ENCODE data around the gene KRT27.
"Not testable (repeated sequence)": the region's sequence is repeated elsewhere in the genome, so short reads cannot be mapped to it uniquely, and the experiment has no call there.

Gene KRT27, protein sequence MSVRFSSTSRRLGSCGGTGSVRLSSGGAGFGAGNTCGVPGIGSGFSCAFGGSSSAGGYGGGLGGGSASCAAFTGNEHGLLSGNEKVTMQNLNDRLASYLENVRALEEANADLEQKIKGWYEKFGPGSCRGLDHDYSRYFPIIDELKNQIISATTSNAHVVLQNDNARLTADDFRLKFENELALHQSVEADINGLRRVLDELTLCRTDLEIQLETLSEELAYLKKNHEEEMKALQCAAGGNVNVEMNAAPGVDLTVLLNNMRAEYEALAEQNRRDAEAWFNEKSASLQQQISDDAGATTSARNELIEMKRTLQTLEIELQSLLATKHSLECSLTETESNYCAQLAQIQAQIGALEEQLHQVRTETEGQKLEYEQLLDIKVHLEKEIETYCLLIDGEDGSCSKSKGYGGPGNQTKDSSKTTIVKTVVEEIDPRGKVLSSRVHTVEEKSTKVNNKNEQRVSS

GRCh38 chr17:40782450-40782849 lies at the start of gene KRT27:
KRT27 (minus strand) TSS chr17:40782550; CDS start chr17:40782493, 57 bp downstream.
- no peak for FAIRE-seq

DNA sequence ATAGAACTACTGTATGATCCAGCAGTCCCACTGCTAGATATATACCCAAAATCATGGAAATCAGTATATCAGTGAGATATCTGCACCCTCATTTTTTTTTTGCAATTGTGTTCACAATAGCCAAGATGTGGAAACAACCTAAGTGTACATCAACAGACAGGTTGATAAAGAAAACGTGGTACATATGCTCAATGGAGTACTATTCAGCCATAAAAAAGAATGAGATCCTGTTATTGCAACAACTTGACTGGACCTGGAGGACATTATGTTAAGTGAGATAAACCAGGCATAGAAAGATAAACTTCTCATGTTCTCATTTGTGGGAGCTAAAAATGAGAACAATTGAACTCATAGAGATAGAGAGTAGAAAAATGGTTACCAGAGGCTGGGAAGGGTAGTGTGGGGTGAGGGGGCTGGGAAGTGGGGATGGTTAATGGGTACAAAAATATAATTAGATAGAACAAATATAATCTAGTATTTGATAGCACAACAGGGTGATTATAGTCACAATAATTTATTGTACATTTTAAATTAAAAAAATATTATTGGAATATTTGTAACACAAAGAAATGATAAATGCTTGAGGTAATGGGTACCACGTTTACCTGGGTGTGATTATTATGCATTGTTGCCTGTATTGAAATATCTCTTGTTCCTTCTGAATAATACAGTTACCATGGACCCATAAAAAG lies 47.9 kb upstream of the KRT27 start:
- FAIRE-seq: no peak

DNA sequence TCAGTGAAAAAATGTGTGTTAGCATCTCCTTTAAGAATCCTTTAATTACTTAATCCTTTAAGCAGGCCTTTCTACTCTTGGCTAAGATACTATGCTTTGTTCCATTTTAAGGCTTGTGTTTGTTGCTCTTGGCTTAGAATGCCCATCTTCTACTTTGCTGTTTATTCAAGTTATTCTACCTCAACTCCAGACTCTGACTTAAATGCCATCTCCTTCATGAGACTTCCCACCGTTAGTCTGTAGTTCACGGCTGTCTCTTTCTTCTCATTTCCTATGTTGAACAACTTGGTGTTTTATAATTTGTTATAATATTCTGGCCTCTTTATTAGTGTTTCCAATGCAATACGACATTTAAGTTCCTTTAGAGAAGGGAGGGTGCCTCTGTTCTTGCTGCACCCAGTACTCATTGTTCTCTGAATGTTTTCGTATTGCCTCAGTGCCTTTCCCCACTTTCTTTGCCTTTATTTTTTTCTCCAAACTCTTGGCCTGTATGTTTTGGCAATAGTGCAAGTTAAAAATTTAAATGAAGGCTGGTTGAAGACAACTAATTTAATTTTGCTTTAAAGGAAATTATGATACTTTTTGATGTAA lies 46.2 kb upstream of the KRT27 start:
- no peak for FAIRE-seq

DNA sequence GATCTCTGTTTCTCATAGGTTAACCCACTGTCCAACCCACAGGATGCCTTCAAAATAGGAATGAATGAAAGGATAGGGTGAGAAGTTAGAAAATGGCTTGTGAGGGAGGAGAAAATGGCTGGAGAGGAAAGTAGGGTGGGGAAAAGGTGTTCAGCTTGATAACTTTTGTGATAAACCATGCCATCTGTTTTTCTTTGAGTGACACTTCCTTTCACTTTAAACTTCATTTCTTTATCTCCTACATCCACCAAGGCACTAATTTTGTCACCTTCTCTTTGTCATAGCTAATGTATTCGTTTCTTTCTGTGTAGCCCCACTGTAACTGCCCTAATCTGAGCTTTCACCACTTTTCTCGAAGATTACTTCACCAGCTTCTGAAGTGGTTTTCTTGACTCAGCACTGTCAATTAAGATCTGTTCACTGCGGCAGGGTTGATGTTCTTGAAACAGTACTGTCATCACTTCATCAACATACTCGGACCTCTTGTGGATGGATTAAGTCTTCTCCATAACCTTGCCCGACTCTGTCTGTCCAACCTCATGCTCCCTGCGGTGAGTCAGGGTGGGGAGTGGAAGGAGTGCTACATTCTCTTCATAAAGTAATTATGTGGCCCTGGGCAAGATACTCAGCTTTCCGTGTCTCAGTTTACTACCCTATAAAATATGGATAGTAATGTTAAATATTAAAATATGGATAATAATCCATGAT lies 45.5 kb upstream of the KRT27 start:
- no peak for FAIRE-seq

DNA sequence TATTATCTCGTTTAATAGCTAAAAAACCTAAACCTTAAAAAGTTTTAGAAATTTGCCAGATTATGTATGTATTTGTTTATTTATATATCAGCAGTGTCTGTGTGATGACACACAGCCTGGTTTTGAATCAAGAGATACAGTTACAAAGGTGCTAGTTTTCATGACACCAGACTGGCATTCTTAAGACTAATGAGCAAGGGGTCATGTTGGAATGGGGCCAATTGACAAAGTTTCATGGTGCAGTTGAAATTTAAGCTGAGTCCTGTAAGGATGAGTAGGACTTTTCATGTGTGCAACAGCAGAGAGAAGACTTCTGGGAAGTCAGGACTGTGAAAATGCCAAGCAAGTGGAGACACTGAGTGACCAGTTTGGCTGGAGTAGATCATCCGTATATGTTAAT lies 43.2 kb upstream of the KRT27 start:
- FAIRE-seq: no peak

GRCh38 chr17:40824015-40824832 lies 41.9 kb upstream of the KRT27 start:
- no peak for FAIRE-seq

GRCh38 chr17:40822132-40822812 lies 39.9 kb upstream of the KRT27 start, which contains the start of gene KRT10:
KRT10 (minus strand) TSS chr17:40822614; CDS start chr17:40822585, 29 bp downstream.
- no peak for FAIRE-seq

DNA sequence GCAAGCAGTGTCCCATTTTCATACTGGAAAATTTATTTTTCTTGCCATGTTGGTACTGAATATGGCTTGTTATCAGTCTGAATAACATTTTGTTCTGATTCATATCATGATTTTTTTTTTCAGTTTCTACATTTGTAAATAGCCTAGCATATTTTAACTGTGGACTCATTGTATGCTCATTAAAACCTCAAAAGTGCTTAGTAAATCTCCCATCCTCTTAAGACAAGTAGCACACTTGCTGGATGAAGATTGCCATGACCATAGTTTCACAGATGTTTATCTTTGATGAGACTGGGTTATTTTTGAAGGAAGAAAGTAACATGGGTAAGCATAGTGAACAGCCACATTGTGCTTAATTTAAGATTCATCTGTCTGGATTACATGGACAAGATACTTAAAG lies 39.2 kb upstream of the KRT27 start:
- no peak for FAIRE-seq

DNA sequence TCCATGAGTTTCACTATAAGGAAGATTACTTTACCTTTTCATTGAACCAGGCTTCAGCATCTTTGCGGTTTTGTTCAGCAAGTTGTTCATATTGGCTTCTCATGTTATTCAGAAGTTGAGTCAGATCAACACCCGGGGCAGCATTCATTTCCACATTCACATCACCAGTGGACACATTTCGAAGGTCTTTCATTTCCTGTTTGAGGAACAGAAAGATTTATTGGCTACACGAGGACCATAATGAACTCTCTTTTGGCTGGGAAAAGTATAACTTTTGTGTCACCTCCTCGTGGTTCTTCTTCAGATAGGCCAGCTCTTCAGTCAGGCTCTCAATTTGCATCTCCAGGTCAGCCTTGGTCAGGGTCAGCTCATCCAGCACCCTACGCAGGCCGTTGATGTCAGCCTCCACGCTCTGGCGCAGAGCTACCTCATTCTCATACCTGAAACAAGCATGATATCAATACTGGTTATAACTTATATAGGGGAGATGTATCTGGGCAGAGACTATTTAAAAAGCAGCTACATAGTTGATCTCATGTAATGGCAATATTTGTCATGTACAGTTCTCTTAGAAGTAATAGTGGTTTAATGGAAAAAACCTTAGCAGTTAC lies 38.0 kb upstream of the KRT27 start:
- no peak for FAIRE-seq

DNA sequence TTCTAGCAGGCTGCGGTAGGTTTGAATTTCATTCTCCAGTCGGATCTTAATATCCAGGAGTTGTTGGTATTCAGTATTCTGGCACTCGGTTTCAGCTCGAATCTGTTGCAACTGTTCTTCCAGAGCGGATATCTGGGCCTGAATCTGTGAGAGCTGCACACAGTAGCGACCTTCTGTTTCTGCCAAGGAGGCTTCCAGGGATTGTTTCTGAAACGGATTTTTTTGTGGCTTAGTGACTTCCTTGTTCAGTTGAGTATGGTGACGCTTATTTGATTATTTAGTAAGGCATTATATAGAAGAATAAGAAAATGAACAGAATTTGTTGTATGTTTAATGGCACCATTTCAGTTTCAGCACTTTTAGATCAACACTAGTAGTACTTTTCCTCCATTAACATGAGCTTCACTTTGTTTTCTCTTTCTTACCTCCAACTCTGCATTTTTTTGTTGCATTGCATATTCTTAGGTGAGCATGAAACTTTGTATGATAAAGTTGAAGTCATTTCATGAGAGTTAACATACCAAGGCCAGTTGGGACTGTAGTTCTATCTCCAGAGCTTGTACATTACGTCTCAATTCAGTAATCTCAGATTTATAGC lies 37.3 kb upstream of the KRT27 start:
- no peak for FAIRE-seq

- FAIRE-seq: no peak
Observed at GRCh38 chr17:40818733-40819527, 36.6 kb upstream of the KRT27 start.

DNA sequence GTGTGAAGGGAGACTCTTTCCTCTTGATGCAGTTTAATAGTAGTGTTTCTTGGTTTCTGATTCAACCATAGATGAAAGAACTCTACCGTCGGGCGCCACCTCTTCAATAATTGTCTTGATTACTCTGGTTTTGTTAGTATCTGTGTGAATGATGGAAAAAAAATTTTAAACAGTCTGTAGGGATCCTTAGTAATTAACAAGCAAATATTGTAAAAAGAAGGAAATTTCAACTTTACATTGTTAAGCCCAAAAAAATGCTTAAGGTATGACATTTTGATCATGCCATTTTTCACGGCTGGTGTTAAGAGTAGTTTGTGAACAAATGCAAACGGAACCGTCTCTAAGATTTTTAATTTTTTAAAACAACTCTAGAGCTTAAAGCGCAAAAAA lies 36.0 kb upstream of the KRT27 start:
- no peak for FAIRE-seq

GRCh38 chr17:40817103-40817682 lies 34.8 kb upstream of the KRT27 start:
- no peak for FAIRE-seq

DNA sequence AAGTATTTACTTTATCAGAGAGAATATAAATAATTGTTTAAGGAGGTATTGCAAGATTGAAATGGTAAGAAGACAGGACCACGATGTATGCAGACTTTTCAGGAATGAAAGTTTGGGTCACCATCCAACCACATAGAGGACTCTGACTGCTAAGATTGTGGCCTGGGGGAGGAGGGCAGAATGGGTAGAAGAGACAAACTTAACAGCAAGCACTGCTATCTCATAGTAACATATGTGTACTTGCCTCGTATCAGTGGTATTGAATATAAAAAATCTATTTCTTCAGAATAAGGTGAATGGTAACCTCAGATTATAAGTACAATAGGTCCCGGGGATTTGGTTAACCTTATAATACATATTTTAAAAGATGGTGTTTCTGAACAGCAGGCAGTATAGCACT lies 34.2 kb upstream of the KRT27 start:
- no peak for FAIRE-seq

DNA sequence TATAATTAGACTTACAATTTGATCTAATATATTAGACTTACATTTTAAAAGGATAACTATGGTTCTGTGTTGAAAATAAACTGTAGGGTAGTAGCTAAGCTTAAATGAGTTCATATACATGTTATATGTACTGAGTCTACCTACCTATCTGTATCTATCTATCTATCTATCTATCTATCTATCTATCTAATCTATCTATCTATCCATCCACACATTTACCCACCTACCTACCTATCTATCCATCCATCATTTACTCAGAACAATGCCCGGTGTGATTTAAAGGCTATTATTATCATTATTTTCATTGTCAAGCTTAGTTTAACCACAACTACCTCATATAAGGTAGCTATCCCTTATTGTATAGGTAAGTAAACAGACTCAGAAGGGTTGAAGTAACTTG lies 33.0 kb upstream of the KRT27 start:
- no peak for FAIRE-seq

DNA sequence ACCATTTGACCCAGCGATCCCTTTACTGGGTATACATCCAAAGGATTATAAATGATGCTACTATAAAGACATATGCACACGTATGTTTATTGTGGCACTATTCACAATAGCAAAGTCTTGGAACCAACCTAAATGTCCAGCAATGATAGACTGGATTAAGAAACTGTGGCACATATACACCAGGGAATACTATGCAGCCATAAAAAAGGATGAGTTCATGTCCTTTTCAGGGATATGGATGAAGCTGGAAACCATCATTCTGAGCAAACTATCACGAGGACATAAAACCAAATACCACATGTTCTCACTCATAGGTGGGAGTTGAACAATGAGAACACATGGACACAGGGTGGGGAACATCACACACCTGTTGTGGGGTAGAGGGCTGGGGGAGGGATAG lies 32.3 kb upstream of the KRT27 start:
- FAIRE-seq: not testable (repeated sequence)

DNA sequence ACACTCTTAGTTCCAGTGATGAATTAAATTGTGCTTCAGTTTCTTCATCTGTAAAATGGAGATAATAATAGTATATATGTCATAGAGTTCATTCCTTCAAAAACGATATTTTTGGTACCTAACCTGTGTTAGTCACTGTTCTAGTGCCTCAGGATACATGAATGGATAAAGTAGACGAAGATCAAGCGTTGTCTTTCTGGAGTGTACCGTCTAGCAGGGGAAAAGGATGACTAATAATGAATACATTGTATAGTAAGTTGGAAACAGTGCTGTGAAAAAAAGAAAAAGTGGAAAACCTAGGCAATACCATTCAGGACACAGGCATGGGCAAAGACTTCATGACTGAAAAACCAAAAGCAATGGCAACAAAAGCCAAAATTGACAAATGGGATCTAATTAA lies 31.5 kb upstream of the KRT27 start:
- FAIRE-seq: no peak

GRCh38 chr17:40812639-40813038 lies 30.3 kb upstream of the KRT27 start:
- FAIRE-seq: no peak

GRCh38 chr17:40810494-40810893 lies 28.1 kb upstream of the KRT27 start:
- FAIRE-seq: no peak
